GM12874 (cell line): Measurements from ENCODE around the gene CD36.

ENCODE experiments used
- CTCF ChIP-seq: IDR thresholded peaks from 2 replicates; pipeline ENCODE4 v1.5.1; 2011; ENCODE audit warnings: low read depth, mild to moderate bottlenecking, control low read depth, low read length, moderate library complexity; ENCODE audit not compliant: insufficient read depth

The CD36 gene

DNA sequence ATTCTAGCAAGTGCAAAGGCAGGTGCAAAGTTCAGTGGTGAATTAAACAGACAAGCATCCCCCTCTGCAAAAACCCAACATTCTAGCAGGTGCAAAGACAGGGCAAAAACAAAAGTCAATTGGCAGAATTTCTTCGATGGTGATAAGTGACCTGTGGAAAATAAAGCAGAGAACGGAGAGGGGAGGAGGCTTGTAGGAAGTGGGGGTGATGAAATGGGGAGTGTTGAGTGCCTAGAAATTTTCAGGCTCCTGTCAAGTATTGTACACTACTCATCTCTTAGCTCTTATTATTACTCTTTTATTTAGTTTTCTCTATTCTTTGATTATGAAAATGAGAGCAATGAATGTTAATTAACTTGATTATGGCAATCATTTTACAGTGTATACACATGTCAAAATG, 2.4 kb upstream of the CD36 start:
- TF ChIP-seq CTCF: no peak

GRCh38 chr7:80636709-80637108, 1.7 kb upstream of the CD36 start:
- no peak for TF ChIP-seq CTCF

DNA sequence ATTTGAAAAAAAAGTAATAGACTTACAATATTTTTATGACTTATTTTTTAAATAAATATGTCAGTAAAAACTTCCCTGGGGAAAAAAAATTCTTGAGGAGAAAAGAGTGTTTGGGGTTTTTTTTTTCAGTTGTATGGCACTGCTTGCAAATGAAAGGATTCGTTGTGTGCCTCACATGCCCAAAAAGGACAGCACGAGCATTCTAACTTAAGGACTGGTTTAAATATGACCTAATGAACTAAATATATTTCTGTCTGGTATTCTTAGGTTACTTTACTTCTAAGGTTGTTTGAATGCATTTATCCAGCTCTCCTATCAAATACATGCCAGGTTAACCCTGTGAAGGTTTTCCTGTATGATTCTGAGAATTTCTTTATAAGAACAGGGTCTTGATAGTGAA, 988 bp upstream of the CD36 start:
- no peak for TF ChIP-seq CTCF

- no peak for TF ChIP-seq CTCF
These were observed 569 bp downstream of the CD36 start for GRCh38 chr7:80639011-80639410.

DNA sequence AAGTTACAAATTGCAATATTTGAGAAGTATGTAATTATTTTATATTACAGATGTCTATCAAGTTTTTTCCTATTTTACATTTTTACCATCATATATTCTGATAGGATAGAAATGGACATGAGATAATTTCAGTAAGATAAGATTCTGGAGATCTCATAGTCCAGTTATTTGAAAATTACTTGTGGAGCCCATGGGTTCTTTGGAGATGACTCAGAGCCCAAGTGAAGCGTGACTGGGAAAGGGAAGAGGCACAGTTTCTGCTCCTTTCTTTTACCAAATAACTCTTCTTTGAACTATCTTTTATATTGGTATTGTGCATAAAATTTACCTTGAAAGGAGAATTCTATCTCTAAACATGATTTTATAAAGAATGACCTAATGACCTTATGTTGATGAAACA, 2.4 kb downstream of the CD36 start:
- TF ChIP-seq CTCF: no peak

DNA sequence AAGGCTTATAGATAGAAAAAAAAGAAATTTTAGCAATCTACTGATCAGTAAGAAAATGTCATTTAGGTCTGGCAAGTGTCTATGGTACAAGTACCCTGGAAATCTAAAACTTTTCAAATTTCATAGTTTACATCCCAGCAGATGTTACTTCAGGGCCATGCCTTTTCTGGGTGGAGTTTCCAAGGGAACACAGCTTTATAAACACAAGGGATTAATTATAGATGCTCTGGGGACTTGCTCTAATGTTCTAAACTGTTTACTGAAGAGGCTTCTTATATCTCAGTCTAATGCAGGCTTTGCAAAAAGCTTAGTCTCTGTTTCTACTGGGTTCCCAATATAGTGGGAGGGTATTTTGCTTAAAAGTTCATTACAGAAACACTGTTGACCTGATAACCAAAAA, 3.1 kb downstream of the CD36 start:
- no peak for TF ChIP-seq CTCF

- no peak for TF ChIP-seq CTCF
These were observed 4.4 kb downstream of the CD36 start for GRCh38 chr7:80642871-80643270.

DNA sequence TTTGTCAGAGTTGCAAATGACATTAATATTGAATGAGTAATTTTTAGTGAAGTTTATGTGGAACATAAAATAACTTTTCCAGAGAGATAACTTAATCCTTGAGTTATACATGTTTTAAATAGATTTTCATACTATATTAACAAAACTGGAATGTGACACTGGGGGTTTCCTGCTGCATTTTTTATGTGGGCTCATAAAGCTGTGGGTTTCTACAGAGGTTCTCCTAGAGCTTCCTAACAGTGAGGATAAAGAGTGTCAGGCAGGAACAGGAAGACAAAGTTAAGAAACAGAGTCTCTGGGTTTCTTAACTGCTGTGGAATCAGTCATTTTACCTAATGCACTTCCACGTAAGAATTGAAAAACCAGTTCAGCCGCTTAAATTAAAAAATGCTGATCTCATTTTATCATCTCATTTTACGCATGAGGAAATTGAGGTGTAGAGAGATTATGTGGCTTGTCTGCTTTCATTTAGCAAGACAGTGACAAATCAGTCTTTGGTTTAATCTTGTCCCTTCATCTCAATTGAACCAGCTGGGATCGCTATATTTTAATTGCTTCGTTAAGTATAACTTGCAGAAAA, 5.0 kb downstream of the CD36 start:
- no peak for TF ChIP-seq CTCF
